ENCODE results near the gene CDKAL1. TPM values are rescaled to one million over a fixed set of nuclear protein-coding genes. Genes with fewer than 3 reads are reported as not detected.
A peak's percentile ranks its signal among the peaks of the same experiment; 100 is the strongest.

The CDKAL1 gene
- total and polyA plus RNA-seq, 2 donors from 2014 or later = 4.6 to 20.2 TPM

- Histone ChIP-seq H3K27me3 (ENCODE audit: control insufficient read depth, insufficient read depth, low read length) (no peaks in the 10 kb centered on the region), H3K4me1 (ENCODE audit: control insufficient read depth in 2 of 3, insufficient read depth in 2 of 3, low read depth in 1 of 3, low read length in 3 of 3) (peaks cover 0 to 5% (median 0%) of the 10 kb centered on the region in 3 donors), H3K36me3 (ENCODE audit: control insufficient read depth in 2 of 3, insufficient read depth in 3 of 3, low read length in 3 of 3) (no peaks in the 10 kb centered on the region), H3K9ac (ENCODE audit: low read length in 3 of 3) (no peak overlapping the region), H3K9me3 (ENCODE audit: control insufficient read depth in 2 of 3, insufficient read depth in 1 of 3, low read length in 3 of 3) (no peaks in the 10 kb centered on the region), H3K4me3 (ENCODE audit: low read length in 3 of 3) (no peak overlapping the region), H3K27ac (ENCODE audit: low read depth in 2 of 2, low read length in 2 of 2) (no peak overlapping the region)
- intact Hi-C loops (cut with DNase I) = no loop called here
- TF ChIP-seq CTCF (IDR thresholded peaks at IDR 0.05; ENCODE audit: borderline replicate concordance, extremely low read depth, insufficient read depth) = no peak
- no peak for DNase-seq
- peak; percentile 8 for FAIRE-seq
Measured at GRCh38 chr6:20669571-20670314, 135.5 kb downstream of the CDKAL1 start.

- H3K4me1 ChIP-seq (ENCODE audit: control insufficient read depth in 2 of 3, insufficient read depth in 2 of 3, low read depth in 1 of 3, low read length in 3 of 3) = peaks cover 0 to 5% (median 0%) of the 10 kb centered on the region in 3 donors
- no peaks in the 10 kb centered on the region for H3K9me3 ChIP-seq (ENCODE audit: control insufficient read depth in 2 of 3, insufficient read depth in 1 of 3, low read length in 3 of 3)
- no peak overlapping the region for H3K27ac ChIP-seq (ENCODE audit: low read depth in 2 of 2, low read length in 2 of 2)
- no peaks in the 10 kb centered on the region for H3K27me3 ChIP-seq (ENCODE audit: control insufficient read depth, insufficient read depth, low read length)
- intact Hi-C loops (cut with DNase I) = no loop called here
- no peak for DNase-seq
- H3K4me3 ChIP-seq (ENCODE audit: low read length in 3 of 3) = no peak overlapping the region
- TF ChIP-seq CTCF (IDR thresholded peaks at IDR 0.05; ENCODE audit: borderline replicate concordance, extremely low read depth, insufficient read depth) = no peak
- no peak for FAIRE-seq
- no peak overlapping the region for H3K9ac ChIP-seq (ENCODE audit: low read length in 3 of 3)
- no peaks in the 10 kb centered on the region for H3K36me3 ChIP-seq (ENCODE audit: control insufficient read depth in 2 of 3, insufficient read depth in 3 of 3, low read length in 3 of 3)
Measured at GRCh38 chr6:20670750-20671149, 136.5 kb downstream of the CDKAL1 start.

- Histone ChIP-seq H3K27me3 (ENCODE audit: control insufficient read depth, insufficient read depth, low read length) (no peaks in the 10 kb centered on the region), H3K27ac (ENCODE audit: low read depth in 2 of 2, low read length in 2 of 2) (no peak overlapping the region), H3K36me3 (ENCODE audit: control insufficient read depth in 2 of 3, insufficient read depth in 3 of 3, low read length in 3 of 3) (no peaks in the 10 kb centered on the region), H3K9ac (ENCODE audit: low read length in 3 of 3) (no peak overlapping the region), H3K9me3 (ENCODE audit: control insufficient read depth in 2 of 3, insufficient read depth in 1 of 3, low read length in 3 of 3) (no peaks in the 10 kb centered on the region), H3K4me3 (ENCODE audit: low read length in 3 of 3) (no peak overlapping the region), H3K4me1 (ENCODE audit: control insufficient read depth in 2 of 3, insufficient read depth in 2 of 3, low read depth in 1 of 3, low read length in 3 of 3) (peaks cover 0 to under 1% (median 0%) of the 10 kb centered on the region in 3 donors)
- DNase-seq = no peak
- TF ChIP-seq CTCF (IDR thresholded peaks at IDR 0.05; ENCODE audit: borderline replicate concordance, extremely low read depth, insufficient read depth) = no peak
- no peak for FAIRE-seq
- intact Hi-C loops (cut with DNase I) = no loop called here
Measured at GRCh38 chr6:20672038-20672437, 137.8 kb downstream of the CDKAL1 start.

Data from kidney (tissue), 14 donors.